MV-4-11 (cell line): ENCODE measurements around the gene TTF2.
"Not testable (repeated sequence)": the region's sequence is repeated elsewhere in the genome, so short reads cannot be mapped to it uniquely, and the experiment has no call there.

ENCODE experiments used
- DNase-seq: peaks from one replicate; lab custom pipeline; 2025; lab: John Stamatoyannopoulos, UW

TTF2 gene

DNA sequence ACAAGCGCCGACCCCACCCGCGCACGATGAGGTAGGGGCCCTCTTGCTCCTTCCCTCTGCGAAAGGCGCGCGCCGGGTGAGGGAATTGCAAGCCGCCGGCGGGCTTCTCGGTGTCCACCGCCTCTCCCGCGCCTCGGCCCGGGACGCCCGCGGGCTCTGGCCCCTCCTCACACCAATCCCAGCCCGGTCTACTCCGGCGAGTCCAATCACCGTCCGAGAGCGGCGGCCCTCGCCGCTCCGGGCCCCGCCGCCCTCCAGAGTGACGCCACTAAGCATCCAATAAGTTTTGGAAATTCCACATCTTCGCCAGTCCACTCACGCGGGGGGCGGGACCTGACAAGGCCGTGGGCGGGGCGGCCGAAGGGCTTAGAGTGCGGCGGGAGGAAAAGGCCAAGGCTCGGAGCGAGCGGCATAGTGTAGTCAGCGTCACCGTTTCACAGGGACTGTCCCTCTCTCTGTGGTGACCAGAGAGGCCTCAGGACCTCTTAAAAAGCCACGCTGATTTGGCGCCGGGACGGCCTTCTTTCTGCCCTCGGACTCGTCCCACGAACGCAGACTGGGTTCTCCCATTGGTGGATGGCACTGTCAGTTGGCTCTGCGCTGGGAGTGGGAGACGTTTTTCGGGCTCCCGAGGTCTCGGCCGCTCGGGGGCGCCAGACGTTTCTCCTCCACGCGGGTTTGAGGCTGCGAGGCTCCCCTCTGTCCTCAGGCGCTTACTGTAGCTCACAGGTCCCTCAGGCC is 61.6 kb downstream of the TTF2 start, which contains the start of gene TRIM45:
Gene TRIM45, minus strand, starts transcription at position 161 of the 741 bp plus-strand sequence. CDS start 548 bp downstream, outside the sequence.
- peak; percentile 93 for DNase-seq

DNA sequence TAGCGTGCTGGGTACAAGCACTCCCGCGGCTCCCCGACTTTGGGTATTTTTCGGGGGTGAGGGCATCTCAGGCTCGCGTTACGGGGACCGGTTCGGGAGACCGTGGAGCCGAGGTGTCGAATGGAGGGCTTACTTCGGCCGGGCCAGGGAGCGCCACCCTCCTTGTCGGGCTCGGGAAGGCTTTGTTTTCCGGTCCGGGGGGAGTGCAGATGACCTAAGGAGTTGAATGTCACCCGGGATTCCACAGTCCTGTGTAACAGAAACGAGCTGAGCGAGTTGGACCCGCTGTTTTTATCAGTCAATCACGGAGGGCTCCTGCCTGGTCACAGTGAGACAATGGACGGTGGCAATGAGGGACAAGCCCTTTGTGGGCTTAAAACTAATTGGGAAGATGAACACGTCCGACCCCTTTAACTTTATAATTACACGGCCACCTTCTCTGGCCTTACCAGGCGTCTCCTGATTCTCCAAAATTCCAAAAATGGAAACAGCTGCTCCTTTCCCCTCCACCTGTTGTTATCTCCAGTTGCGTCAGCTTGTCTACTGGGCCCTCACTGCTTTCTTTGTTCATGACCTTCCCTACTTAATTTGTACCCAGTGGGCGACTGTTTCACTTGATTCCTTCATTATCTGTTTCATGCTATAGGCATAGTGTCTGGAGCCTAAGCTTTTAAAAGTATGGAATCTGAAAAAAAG is 62.4 kb downstream of the TTF2 start:
- DNase-seq = no peak

GRCh38 chr1:117123274-117123673 is 63.1 kb downstream of the TTF2 start:
- no peak for DNase-seq

DNA sequence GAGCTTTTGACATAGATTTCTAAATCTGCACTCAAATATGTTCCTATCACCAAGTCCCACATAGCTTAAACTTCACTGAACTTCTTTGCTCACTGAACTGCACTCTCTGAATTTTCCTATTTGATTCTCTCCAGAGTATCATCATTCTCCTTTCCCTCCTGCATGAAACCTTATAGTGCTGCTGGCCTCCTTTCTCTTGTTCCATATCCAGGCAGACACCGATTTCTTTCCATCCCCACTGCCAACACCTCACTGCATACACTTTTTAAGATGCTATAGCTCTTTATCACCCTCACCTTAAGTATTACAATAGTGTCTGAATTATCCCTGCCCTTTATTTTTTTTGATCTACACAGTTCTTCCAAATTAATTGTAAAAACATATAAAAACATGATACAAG is 64.5 kb downstream of the TTF2 start:
- no peak for DNase-seq

- DNase-seq = no peak
Measured at GRCh38 chr1:117127795-117128194, 67.7 kb downstream of the TTF2 start.

DNA sequence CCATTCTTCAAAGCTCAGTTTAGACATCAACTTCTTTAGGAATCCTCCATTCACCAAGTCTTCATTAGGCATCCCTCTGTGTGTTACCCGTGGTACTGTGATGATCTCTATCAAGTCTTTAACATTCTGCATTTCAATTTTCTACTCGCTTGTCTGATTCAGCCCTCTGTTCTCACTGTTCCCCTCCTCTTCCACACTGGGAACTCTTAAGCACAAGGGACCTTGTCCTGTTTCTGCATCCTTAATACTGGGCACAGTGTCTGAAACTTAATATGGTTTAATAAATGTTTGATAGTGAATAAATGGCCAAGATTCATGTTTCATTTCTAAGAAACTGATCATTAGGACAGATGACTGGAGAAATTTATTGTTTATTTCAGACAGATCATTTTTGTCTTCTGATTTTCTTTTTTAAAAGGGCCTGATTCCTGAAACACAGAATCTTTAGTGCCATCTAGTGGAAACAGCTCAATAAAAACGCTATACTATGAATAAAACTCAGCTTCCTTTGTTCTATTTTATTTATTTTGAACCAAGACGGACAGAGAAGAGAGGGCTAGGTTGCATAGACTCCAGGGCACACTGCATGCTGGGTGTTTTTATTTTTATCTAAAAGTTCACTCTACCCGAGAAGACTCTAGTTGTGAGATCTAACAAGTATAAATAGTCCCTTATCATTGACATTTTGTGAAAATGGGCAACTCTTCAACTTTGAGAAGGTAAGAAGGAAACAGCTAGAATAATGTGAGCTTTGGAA is 68.4 kb downstream of the TTF2 start:
- peak; percentile 4 for DNase-seq

DNA sequence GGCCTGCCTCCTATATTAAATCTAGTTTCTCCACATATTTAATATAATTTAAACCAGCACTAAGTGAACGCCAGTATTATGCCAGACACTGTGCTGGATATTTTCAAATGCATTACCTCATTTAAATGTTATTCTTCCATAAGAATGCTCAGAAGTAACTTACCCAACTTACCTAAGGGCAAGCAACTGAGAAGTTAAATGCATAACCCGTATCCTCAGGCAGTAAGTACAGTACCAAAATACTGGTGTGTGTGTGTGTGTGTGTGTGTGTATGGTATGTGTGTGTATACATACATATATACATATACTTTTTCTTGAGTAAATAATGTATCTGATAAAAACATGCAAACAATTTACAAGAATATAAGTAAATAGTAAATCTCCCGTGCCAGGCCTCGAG is 70.4 kb downstream of the TTF2 start:
- no peak for DNase-seq

GRCh38 chr1:117135329-117135728 is 75.2 kb downstream of the TTF2 start:
- no peak for DNase-seq

DNA sequence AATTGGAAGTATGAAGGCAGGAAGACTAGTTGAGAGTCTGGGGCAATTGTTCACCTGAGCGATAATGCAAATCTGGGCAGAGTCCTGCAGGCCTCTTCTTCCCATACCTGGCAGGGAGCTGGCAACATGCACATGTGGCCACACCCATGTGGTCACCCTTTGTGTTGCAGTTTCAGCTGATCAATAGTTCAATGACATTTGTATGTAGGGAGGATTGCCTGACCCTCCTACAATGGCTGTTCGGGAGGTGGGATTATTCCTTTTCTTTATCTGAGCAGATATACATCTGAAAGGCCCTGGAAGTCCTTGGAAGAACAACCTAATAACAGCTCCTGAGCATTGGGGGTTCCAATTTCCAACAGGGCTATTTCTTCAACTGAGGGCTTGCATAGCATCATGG is 76.6 kb downstream of the TTF2 start:
- no peak for DNase-seq

GRCh38 chr1:117137281-117137855 is 77.2 kb downstream of the TTF2 start:
- no peak for DNase-seq

- DNase-seq = no peak
Measured at GRCh38 chr1:117138106-117138505, 78.0 kb downstream of the TTF2 start.

DNA sequence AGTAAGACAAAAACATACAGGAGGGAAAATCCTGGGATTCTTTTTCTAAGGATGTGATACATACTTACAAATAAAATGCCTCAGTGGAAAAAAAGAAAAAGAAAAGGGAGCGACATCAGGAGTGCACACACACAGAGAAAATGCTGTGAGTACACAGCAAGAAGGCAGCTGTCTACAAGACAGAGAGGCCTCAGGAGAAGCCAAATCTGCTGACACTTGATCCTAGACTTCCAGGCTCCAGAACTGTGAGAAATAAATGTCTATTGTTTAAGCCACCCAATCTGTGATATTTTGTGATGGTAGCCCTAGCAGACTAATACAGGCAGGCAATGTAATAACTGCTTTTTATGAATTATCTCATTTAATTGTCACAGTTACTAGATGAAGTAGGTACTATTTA is 78.4 kb downstream of the TTF2 start:
- no peak for DNase-seq

- DNase-seq = no peak
Measured at GRCh38 chr1:117142200-117142599, 82.1 kb downstream of the TTF2 start.

DNA sequence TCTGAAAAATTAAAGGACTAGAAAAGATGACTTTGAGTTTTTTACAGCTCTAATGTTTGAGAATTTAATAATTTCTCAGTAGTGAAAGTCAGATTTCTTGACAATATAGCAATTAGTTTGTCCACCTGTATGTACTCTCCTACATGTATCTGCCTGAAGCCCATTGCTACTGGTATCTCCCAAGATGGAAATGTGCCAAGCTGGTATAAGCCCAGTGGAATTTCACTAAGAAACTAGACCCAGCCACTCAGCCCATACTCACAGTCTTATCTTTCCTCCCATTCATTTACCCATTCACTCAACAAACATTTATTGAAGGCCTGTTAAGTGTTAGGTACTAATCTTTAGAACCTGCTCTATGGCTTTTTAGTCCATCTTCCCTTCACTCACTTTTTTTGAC is 83.0 kb downstream of the TTF2 start:
- no peak for DNase-seq

DNA sequence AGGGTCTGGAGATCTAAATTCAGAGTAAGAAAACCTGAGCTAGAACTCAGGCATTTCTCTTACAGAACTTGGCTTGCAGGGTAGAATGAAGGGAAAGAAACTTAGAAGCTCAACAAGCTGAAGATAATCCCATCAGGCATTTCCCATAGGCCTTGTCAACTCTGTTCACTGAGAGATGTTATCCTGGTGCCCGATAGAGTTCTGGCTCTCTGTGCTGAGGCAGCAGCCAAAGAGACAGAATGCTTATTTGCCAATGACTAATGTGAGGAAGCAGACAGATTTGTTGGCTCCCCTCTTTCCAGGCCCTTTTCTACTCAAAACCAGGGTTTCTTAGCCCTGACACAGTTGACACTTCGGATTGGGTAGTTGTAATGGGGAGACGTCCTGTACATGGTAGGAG is 83.7 kb downstream of the TTF2 start:
- DNase-seq = no peak

GRCh38 chr1:117146072-117146471 is 85.9 kb downstream of the TTF2 start:
- no peak for DNase-seq

DNA sequence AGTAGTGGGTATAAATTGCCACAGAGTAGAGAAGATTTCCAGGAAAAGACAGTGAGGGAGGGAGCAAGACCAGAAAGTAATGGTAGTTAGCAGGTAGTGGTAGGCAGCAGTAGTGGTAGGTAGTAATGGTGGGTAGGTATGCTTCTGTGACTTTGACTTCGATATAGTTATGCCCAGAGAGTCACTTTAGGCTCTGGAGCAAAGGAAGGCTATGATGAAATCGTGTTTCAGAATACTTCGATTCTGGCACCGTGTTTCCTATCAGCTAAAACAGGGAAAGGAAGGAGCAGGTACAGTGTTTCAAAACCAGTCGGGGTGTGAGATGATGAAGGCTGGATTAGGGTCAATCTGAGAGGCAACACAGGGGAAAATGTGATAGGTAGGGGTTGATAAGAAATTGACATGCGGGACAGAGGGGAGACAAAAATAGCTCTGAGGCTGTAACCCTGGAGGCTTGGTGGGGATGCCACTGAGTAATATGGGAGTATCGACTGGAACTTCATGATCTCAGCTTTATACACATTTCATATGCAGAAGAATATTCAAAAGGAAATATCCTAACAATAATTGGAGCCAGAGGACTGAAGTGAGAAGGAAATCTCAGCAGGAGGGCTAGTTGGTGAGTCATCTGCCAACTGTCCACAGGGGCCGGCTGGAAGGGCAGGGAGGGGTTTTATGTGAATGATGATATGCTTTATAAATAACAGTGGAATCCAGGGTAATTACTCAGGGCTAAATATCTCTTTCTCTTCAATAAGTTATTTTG is 86.6 kb downstream of the TTF2 start:
- no peak for DNase-seq

- DNase-seq = no peak
Measured at GRCh38 chr1:117147341-117147831, 87.3 kb downstream of the TTF2 start.

GRCh38 chr1:117147856-117148588 is 87.9 kb downstream of the TTF2 start:
- DNase-seq = no peak

DNA sequence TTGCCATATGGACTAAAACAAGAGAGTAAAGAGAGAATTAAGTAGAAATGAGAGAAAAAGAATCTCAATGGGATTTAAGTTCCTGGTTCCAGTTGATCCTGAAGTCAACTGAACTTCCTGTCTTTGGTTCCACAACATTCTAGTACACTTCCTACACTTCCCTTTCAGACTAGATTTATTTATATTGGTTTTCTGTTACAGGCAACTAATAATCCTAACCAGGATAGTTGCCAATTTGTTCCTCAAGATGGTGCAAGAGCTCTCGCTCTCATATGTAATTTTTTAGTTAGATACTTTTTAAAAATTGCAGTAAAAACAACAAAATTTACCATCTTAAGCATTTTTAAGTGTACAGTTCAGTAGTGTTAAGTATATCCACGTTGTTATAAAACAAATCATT is 90.2 kb downstream of the TTF2 start:
- DNase-seq = peak; percentile 31

DNA sequence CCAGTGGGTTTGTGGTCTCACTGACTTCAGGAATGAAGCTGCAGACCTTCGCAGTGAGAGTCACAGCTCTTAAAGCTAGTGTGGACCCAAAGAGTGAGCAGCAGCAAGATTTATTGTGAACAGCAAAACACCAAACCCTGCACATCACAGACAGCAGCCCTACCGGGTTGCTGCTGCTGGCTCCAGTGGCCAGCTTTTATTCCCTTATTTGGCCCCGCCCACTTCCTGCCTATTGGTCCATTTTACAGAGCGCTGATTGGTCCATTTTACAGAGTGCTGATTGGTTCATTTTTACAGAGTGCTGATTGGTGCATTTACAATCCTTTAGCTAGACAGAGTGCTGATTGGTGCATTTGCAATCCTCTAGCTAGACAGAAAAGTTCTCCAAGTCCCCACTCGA is 91.2 kb downstream of the TTF2 start:
- DNase-seq = not testable (repeated sequence)
